ENCODE data around the gene SLC6A5. TPM values are rescaled to one million over a fixed set of nuclear protein-coding genes. Genes with fewer than 3 reads are reported as not detected.

SLC6A5 gene
- total RNA-seq, 4 donors from 2014 or later: not detected

DNA sequence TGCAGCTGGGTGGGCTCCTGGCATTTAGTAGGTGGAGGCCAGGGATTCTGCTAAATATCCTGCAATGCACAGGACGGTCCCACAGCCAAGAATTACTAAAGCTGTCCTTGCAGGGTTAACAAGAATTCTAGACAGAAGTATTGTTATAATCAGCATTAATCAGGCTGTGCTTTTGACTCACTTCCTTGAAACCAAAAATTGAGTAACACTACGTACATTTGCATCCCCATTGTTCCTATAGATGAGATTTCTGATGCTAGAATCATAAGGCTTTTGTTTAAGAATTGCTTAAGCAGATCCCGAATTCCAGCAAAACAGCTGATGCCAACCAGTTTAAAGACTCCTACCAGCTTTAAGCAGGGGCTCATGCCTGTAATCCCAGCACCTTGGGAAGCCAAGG, 11.4 kb downstream of the SLC6A5 start:
- Histone ChIP-seq H3K4me3 (no peak overlapping the region), H3K27ac (no peak overlapping the region), H3K36me3 (no peaks in the 10 kb centered on the region), H3K4me1 (peaks cover 0 to 6% (median 0%) of the 10 kb centered on the region in 4 donors), H3K27me3 (peaks cover 59% of the 10 kb centered on the region), H3K9me3 (no peaks in the 10 kb centered on the region)
- intact Hi-C loops (cut with DNase I; ENCODE audit: low total_unique reads) (no loop called here), in situ Hi-C loops (cut with MboI; ENCODE audit: low pct_ligation_motif_present in 1 of 4, low pct_unique_long_range_greater_than_20kb in 1 of 4, low sequenced_read_pairs in 3 of 4) (loop anchor here in 3 of 4 donors (25.0 kb wide), 2 partner anchors 224 to 474 kb away; partner anchors contain the start of gene PRMT3 (in 3 of the 3))
- no peak for DNase-seq
- 54 to 73% methylated on average over 3 of the region's 3 CpGs for WGBS, 2 donors (ENCODE audit: low coverage in 1 of 2)
- TF ChIP-seq CTCF (IDR thresholded peaks at IDR 0.05) (no peak), POLR2A (IDR thresholded peaks at IDR 0.05) (no peak), POLR2AphosphoS5 (IDR thresholded peaks at IDR 0.05) (no peak), EP300 (IDR thresholded peaks at IDR 0.05; ENCODE audit: low read depth) (no peak)

DNA sequence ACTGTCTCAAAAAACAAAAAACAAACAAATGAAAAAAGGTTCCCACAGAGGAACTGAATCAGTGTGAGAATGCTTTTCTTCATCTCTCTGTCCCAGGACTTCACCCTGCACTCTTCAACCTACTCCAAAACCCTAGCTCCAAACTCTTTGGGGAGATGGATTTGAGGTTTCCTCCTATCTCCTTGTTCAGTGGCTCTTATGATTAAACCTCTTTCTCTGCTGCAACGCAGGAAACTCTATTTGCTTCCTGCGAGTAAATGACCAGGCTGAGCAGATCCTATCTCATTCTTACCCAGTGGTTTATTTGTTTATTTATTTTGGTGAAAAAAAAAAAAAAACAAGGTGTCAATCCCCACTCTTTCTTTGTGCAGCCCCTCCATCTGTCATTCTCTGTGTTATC, 12.0 kb downstream of the SLC6A5 start:
- TF ChIP-seq POLR2A (IDR thresholded peaks at IDR 0.05) (no peak), POLR2AphosphoS5 (IDR thresholded peaks at IDR 0.05) (no peak), EP300 (IDR thresholded peaks at IDR 0.05; ENCODE audit: low read depth) (no peak), CTCF (IDR thresholded peaks at IDR 0.05) (no peak)
- intact Hi-C loops (cut with DNase I; ENCODE audit: low total_unique reads): no loop called here
- H3K4me3 ChIP-seq: no peak overlapping the region
- H3K27ac ChIP-seq: no peak overlapping the region
- 30 to 55% methylated on average over 2 of the region's 2 CpGs for WGBS, 2 donors (ENCODE audit: low coverage in 1 of 2)
- peaks cover 53% of the 10 kb centered on the region for H3K27me3 ChIP-seq
- peaks cover 0 to 6% (median 0%) of the 10 kb centered on the region in 4 donors for H3K4me1 ChIP-seq
- no peaks in the 10 kb centered on the region for H3K36me3 ChIP-seq
- H3K9me3 ChIP-seq: no peaks in the 10 kb centered on the region
- DNase-seq: no peak
- in situ Hi-C loops (cut with MboI; ENCODE audit: low pct_ligation_motif_present in 1 of 4, low pct_unique_long_range_greater_than_20kb in 1 of 4, low sequenced_read_pairs in 3 of 4): loop anchor here in 3 of 4 donors (25.0 kb wide), 2 partner anchors 224 to 474 kb away; partner anchors contain the start of gene PRMT3 (in 3 of the 3)

GRCh38 chr11:20611892-20612291, 12.5 kb downstream of the SLC6A5 start:
- Histone ChIP-seq H3K27me3 (peaks cover 49% of the 10 kb centered on the region), H3K27ac (no peak overlapping the region), H3K9me3 (no peaks in the 10 kb centered on the region), H3K36me3 (no peaks in the 10 kb centered on the region), H3K4me3 (no peak overlapping the region), H3K4me1 (peaks cover 0 to 6% (median 0%) of the 10 kb centered on the region in 4 donors)
- no peak for DNase-seq
- in situ Hi-C loops (cut with MboI; ENCODE audit: low pct_ligation_motif_present in 1 of 4, low pct_unique_long_range_greater_than_20kb in 1 of 4, low sequenced_read_pairs in 3 of 4): loop anchor here in 3 of 4 donors (25.0 kb wide), 2 partner anchors 225 to 475 kb away; partner anchors contain the start of gene PRMT3 (in 3 of the 3)
- intact Hi-C loops (cut with DNase I; ENCODE audit: low total_unique reads): no loop called here
- TF ChIP-seq POLR2AphosphoS5 (IDR thresholded peaks at IDR 0.05): no peak
- no peak for TF ChIP-seq CTCF (IDR thresholded peaks at IDR 0.05)
- TF ChIP-seq EP300 (IDR thresholded peaks at IDR 0.05; ENCODE audit: low read depth): no peak
- TF ChIP-seq POLR2A (IDR thresholded peaks at IDR 0.05): no peak
- 73 to 79% methylated on average over 3 to 4 of the region's 4 CpGs for WGBS, 2 donors (ENCODE audit: low coverage in 1 of 2)

DNA sequence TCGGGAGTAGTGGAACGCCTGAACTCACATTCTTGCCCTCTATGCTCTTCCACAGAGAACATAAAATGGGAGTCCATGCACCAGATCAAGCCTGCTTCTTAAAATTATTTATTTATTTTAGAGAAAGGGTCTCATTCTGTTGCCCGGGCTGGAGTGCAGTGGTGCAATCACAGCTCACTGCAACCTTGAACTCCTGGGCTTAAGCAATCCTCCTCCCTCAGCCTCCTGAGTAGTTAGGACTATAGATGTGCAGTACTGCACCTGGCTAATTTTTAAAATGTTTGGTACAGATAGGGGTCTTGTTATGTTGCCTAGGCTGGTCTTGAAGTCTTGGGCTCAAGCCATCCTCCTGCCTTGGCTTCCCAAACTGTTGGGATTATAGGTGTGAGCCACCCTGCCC, 13.0 kb downstream of the SLC6A5 start:
- intact Hi-C loops (cut with DNase I; ENCODE audit: low total_unique reads) (no loop called here), in situ Hi-C loops (cut with MboI; ENCODE audit: low pct_ligation_motif_present in 1 of 4, low pct_unique_long_range_greater_than_20kb in 1 of 4, low sequenced_read_pairs in 3 of 4) (loop anchor here in 3 of 4 donors (25.0 kb wide), 2 partner anchors 225 to 475 kb away; partner anchors contain the start of gene PRMT3 (in 3 of the 3))
- no peak for DNase-seq
- WGBS, 2 donors (ENCODE audit: low coverage in 1 of 2): 47% methylated on average over 3 of the region's 3 CpGs; no CpG with 5 or more reads in 1 of the 2 donors
- Histone ChIP-seq H3K27me3 (peaks cover 43% of the 10 kb centered on the region), H3K4me1 (peaks cover 0 to 6% (median 0%) of the 10 kb centered on the region in 4 donors), H3K36me3 (no peaks in the 10 kb centered on the region), H3K9me3 (no peaks in the 10 kb centered on the region), H3K27ac (no peak overlapping the region), H3K4me3 (no peak overlapping the region)
- TF ChIP-seq POLR2AphosphoS5 (IDR thresholded peaks at IDR 0.05): no peak
- no peak for TF ChIP-seq EP300 (IDR thresholded peaks at IDR 0.05; ENCODE audit: low read depth)
- no peak for TF ChIP-seq POLR2A (IDR thresholded peaks at IDR 0.05)
- no peak for TF ChIP-seq CTCF (IDR thresholded peaks at IDR 0.05)
